Parathyroid adenoma (tissue), 2 donors: ENCODE measurements around the gene APBA2.

Experiments used
- H2AFZ ChIP-seq: fragments of 300-600 bp; sonication (generic); one replicate; pipeline ENCODE4 v1.7.0; 2017; ENCODE audit warnings: antibody characterized with exemption, mild to moderate bottlenecking
- H3K27ac ChIP-seq: fragments of 300-600 bp; sonication (generic); one replicate; pipeline ENCODE4 v1.7.0; 2017
- H3K27me3 ChIP-seq: fragments of 300-600 bp; sonication (generic); one replicate; pipeline ENCODE4 v1.7.0; 2017; ENCODE audit warnings: low read length; ENCODE audit not compliant: control insufficient read depth, insufficient read depth
- H3K36me3 ChIP-seq: fragments of 300-600 bp; sonication (generic); one replicate; pipeline ENCODE4 v1.7.0; 2017; ENCODE audit warnings: low read length; ENCODE audit not compliant: control insufficient read depth, insufficient read depth
- H3K4me1 ChIP-seq: fragments of 300-600 bp; sonication (generic); one replicate; pipeline ENCODE4 v1.7.0; 2017; ENCODE audit warnings: control low read depth
- H3K4me2 ChIP-seq: fragments of 300-600 bp; sonication (generic); one replicate; pipeline ENCODE4 v1.7.0; 2017; ENCODE audit warnings: low read length
- H3K4me3 ChIP-seq: fragments of 300-600 bp; sonication (generic); one replicate; pipeline ENCODE4 v1.7.0; 2017; ENCODE audit warnings: low read depth, low read length
- H3K79me2 ChIP-seq: fragments of 300-600 bp; sonication (generic); one replicate; pipeline ENCODE4 v1.7.0; 2017; ENCODE audit warnings: control low read depth
- H3K9ac ChIP-seq: fragments of 300-600 bp; sonication (generic); one replicate; pipeline ENCODE4 v1.7.0; 2017; ENCODE audit warnings: mild to moderate bottlenecking
- H3K9me3 ChIP-seq: fragments of 300-600 bp; sonication (generic); one replicate; pipeline ENCODE4 v1.7.0; 2017; ENCODE audit warnings: low read length; ENCODE audit not compliant: control insufficient read depth
- CTCF ChIP-seq: fragments of 300-600 bp; sonication (generic); IDR thresholded peaks from one replicate; pipeline ENCODE4 v1.7.0; 2017; ENCODE audit warnings: antibody characterized with exemption, mild to moderate bottlenecking
- donor health status: primary hyperparathyroidism.

The APBA2 gene

GRCh38 chr15:28959326-28959725 lies 73.6 kb downstream of the APBA2 start:
- H3K4me1 ChIP-seq = peaks cover 13% of the 10 kb centered on the region
- no peaks in the 10 kb centered on the region for H3K27me3 ChIP-seq
- H3K4me3 ChIP-seq = no peak overlapping the region
- H3K79me2 ChIP-seq = no peaks in the 10 kb centered on the region
- no peaks in the 10 kb centered on the region for H3K36me3 ChIP-seq
- H3K27ac ChIP-seq = no peak overlapping the region
- no peak overlapping the region for H3K4me2 ChIP-seq
- H3K9ac ChIP-seq = no peak overlapping the region
- H2AFZ ChIP-seq = no peak overlapping the region
- no peaks in the 10 kb centered on the region for H3K9me3 ChIP-seq
- no peak for TF ChIP-seq CTCF

DNA sequence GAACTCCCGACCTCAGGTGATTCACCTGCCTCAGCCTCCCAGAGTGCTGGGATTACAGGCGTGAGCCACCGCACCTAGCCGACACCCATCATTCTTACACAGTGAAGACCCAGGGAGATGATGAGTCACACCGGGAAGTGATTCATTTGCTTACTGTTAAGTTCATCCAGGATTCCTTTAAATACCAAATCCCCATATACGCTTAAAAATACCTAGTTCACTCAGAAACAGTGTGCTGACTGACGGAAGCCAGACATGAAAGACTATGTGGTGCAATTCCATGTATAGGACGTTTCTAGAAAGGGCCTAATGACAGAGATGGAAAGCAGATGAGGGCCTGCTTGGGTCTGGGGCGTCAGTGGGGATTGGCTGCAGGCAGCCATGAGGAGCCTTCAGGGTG lies 75.2 kb downstream of the APBA2 start:
- Histone ChIP-seq H3K79me2 (no peaks in the 10 kb centered on the region), H3K4me1 (peaks cover 2% of the 10 kb centered on the region), H3K9me3 (no peaks in the 10 kb centered on the region), H3K4me3 (no peak overlapping the region), H3K36me3 (no peaks in the 10 kb centered on the region), H3K9ac (no peak overlapping the region), H3K27me3 (no peaks in the 10 kb centered on the region), H2AFZ (no peak overlapping the region), H3K27ac (no peak overlapping the region), H3K4me2 (no peak overlapping the region)
- no peak for TF ChIP-seq CTCF

- Histone ChIP-seq H3K27me3 (no peaks in the 10 kb centered on the region), H2AFZ (no peak overlapping the region), H3K4me1 (no peaks in the 10 kb centered on the region), H3K9ac (no peak overlapping the region), H3K36me3 (no peaks in the 10 kb centered on the region), H3K9me3 (no peaks in the 10 kb centered on the region), H3K4me2 (no peak overlapping the region), H3K79me2 (no peaks in the 10 kb centered on the region), H3K27ac (no peak overlapping the region), H3K4me3 (no peak overlapping the region)
- TF ChIP-seq CTCF = no peak
Observed at GRCh38 chr15:28961391-28961790, 75.6 kb downstream of the APBA2 start.

DNA sequence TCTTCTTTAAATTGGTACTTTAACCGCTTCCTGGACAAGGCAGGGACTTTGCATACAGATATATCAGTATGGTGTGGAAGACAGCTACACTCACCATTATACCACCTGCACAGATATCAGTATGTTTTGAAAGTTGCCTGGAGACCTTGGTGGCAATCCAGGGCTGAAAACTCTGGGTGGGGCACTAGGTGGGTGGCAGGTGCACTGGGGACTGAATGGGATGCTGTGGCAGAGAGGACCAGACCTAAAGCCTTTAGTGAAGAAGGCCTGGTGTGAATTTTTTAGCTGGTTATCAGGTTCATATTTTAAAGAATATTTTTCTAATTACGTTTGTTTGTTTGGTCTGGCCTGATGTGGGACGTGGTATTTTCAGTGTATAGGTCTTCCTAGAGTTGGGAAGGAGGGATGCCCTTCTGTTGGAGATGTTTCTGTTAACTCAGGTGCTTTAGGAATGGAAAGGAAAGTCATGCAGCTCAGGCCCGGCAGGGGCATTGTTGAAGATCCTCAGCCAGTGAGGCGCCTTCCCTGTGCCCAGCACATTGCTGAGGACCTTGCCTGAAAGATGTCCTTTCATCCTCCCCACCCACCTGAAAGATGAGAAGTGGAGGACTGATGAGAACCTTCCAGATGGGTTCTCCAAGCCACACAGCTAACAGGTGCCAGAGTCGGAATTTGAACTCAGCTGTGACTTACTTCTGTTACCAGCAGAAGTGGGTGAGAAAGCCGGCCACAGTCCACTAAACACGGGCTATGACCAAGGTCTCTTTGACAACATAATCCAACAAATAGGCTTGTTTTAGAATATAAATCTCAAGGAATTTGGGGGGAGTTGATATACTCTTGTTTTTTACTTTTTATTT lies 77.3 kb downstream of the APBA2 start:
- H3K27me3 ChIP-seq = no peaks in the 10 kb centered on the region
- H3K4me3 ChIP-seq = no peak overlapping the region
- no peaks in the 10 kb centered on the region for H3K4me1 ChIP-seq
- no peaks in the 10 kb centered on the region for H3K79me2 ChIP-seq
- no peak overlapping the region for H2AFZ ChIP-seq
- H3K36me3 ChIP-seq = no peaks in the 10 kb centered on the region
- TF ChIP-seq CTCF = no peak
- H3K9me3 ChIP-seq = no peaks in the 10 kb centered on the region
- no peak overlapping the region for H3K4me2 ChIP-seq
- no peak overlapping the region for H3K27ac ChIP-seq
- H3K9ac ChIP-seq = no peak overlapping the region

- H3K4me2 ChIP-seq = no peak overlapping the region
- no peaks in the 10 kb centered on the region for H3K27me3 ChIP-seq
- H2AFZ ChIP-seq = no peak overlapping the region
- no peak overlapping the region for H3K9ac ChIP-seq
- no peak overlapping the region for H3K27ac ChIP-seq
- no peaks in the 10 kb centered on the region for H3K79me2 ChIP-seq
- no peak overlapping the region for H3K4me3 ChIP-seq
- H3K4me1 ChIP-seq = no peaks in the 10 kb centered on the region
- H3K9me3 ChIP-seq = no peaks in the 10 kb centered on the region
- no peaks in the 10 kb centered on the region for H3K36me3 ChIP-seq
- no peak for TF ChIP-seq CTCF
Observed at GRCh38 chr15:28963711-28964081, 77.9 kb downstream of the APBA2 start.
